GM12801 (cell line): ENCODE measurements around the gene APBB1.

Experiments
- TF ChIP-seq, protein P1 (sequence below): IDR thresholded peaks from one replicate; pipeline ENCODE4 v1.5.1; 2011; ENCODE audit warnings: control low read depth; ENCODE audit not compliant: insufficient read length; ENCODE audit errors: extremely low read depth

Gene APBB1

DNA sequence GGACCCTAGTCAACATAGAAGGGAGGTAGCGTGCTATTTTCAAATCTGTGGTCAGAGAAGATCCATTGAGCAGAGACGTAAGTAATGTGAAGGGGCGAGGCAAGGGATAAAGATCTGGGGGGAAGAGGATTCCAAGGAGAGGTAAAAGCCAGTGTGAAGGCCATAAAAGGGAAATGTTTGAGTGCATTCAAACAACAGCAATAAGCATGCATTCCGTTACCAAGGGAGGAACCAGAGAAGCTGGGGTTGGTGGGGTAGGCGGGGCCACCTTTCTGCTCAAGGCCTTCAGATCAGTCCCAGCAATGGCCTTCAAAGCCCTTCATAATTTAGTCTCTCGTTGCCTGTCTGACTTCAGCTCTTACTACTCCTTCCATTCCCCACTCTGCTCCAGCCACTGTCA lies 47.1 kb downstream of the APBB1 start:
- TF ChIP-seq, protein P1, sequence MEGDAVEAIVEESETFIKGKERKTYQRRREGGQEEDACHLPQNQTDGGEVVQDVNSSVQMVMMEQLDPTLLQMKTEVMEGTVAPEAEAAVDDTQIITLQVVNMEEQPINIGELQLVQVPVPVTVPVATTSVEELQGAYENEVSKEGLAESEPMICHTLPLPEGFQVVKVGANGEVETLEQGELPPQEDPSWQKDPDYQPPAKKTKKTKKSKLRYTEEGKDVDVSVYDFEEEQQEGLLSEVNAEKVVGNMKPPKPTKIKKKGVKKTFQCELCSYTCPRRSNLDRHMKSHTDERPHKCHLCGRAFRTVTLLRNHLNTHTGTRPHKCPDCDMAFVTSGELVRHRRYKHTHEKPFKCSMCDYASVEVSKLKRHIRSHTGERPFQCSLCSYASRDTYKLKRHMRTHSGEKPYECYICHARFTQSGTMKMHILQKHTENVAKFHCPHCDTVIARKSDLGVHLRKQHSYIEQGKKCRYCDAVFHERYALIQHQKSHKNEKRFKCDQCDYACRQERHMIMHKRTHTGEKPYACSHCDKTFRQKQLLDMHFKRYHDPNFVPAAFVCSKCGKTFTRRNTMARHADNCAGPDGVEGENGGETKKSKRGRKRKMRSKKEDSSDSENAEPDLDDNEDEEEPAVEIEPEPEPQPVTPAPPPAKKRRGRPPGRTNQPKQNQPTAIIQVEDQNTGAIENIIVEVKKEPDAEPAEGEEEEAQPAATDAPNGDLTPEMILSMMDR: no peak

DNA sequence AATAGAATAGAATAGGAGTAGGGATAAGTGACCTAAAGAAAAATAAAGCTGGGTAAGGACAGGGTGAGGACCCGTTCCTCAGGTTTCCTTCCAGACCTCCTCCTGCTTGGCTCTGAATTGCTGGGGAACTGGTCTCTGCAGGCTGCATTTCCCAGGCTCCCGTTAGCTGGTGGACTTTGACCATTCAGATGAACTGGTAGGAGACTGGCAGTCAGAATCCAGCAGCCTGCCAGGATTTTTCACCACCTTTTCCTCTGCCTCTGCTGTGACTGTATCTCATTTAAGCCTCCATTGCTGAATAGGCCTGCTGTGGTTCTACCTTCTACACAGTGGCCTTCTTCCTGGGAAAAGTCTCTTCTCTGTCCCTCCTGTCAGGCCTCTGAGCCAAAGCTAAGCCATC lies 53.2 kb downstream of the APBB1 start:
- TF ChIP-seq, protein P1: no peak

DNA sequence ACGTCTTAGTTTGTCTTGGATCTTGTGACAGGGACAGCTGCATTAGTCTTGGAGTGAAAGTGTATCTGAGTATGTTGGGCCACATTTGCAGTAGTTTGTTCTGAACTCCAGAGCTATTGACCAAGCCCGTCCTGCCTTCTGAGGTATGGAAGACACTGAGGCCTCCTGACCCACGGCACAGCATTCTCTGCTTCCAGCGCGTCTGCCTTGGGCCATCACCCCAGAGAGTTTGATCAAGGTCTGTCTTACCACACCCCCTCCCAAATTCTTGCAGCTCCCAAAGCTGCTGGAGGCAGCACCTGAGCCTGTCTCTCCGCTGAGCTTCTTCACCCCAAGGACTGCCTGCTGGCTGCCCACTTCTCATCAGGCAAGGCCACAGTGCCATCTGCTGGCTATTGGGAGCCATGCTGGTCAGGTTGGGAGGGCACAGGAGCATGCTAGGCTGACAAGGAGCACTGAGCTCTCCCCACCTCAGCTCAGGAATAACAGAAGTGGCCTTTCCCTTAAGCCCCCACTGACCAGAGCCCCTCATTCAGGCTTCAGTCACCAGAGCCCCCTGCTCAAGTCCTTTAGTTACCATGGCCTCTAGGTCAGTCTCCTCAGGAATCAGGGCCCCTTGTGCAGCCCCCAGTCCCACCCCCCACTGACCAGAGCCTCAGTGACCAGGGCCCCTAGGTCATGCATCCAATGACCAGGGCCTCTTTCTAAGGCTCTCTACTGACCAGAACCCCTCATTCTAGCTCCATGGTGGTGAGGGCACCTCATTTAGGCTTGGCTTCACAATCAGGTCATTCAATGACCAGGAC lies 55.8 kb downstream of the APBB1 start:
- TF ChIP-seq, protein P1: peak; percentile 45

DNA sequence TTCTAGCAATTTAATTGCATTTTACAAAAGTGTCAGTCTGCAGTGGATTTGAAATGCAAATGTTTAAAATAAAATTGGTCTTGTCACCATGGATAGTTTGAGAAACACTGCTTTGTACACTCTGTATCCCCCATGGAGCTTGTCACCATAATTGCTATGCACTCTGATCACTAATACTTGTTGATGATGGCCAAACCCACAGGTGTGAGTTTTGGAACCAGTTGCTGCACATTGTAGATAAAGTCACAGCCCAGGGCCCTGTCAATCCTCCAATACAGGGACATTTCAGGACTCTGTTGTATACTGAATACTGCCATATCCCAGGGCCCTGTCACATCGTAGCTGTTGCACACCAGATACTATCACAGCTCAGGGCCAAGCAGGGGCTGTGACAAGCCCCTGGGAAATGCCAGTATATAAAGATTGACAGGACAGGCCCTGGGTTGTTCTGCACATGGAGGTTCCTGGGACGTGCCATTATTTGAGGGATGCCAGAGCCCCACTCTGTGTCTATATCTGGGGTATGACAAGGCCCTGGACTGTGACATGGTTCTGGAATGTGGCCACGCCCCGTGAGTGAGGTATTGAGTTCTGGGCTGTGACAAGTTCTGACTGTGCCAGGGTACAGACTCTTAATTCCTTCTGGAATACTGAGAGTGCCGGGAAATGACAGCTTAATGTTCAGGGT lies 56.6 kb downstream of the APBB1 start:
- TF ChIP-seq, protein P1: no peak

DNA sequence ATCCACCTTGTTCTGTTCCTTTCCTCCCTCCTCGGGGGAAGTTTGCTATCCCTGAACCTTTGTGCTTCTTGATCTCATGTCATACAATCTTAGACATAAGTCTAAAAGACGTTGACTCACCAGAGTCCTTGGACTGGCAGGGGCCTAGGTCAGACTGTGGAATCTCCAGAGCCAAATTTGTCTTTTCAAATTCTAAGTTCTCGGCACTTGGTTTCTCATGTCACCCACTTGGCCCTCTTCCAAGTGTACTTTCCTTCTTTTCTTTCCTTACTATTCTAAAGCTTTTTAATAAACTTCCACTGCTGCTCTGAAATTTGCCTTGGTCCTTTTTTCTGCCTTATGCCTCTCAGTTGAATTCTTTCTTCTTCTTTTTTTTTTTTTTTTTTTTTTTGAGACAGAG lies 58.7 kb downstream of the APBB1 start:
- TF ChIP-seq, protein P1: no peak

DNA sequence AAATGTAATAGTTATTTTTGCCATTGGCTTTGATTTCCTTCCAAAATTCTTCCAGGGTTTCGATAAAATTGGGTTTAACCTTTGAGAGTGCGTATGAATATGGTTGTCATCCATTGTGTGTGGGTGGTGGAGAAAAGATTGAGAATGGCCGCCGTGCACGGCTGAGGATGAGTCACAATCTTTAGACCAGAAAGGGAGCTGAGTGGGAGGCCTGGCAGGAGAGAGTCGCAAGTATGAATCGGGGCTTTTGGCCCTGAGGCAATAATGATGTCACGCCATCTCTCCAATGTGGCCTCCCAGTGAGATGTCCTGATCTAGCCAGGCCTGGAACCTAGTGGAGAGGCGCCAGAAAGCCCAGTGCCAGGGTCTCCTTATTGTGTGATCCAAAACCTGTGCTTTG lies 61.7 kb downstream of the APBB1 start:
- TF ChIP-seq, protein P1: no peak

DNA sequence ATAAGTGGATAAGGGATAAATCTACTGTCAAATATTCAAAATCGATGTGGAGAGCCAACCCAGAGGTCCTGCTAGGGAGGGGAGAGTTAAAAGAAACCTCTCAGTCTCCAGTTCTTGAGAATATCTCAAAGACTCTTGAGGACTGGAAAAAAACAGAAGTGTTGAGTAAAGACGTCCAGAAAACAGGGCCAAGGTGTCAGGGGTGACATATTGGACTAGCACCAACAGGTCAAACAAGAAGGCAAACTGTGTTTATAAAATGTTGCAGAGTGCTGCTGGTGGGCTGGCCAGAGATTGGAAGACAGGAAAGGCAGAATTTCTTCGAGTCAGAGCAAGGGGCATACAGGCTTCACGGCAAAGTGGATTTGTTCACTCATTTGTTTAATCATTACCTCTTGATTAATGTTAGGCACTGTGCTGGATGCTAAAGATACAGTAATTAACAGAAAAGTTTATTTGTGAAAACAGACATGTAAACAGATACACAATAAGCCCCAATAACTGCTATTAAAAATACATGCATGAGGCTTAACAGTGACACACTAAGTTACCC lies 62.3 kb downstream of the APBB1 start:
- TF ChIP-seq, protein P1: no peak
